ENCODE data around the gene LRP1.

The LRP1 gene

GRCh38 chr12:57196956-57197355, 68.7 kb downstream of the LRP1 start:
- no peak for DNase-seq

- no peak for DNase-seq
Measured at GRCh38 chr12:57198329-57198728, 70.0 kb downstream of the LRP1 start.

GRCh38 chr12:57199191-57199590, 70.9 kb downstream of the LRP1 start:
- no peak for DNase-seq

- DNase-seq = no peak
Measured at GRCh38 chr12:57200497-57200896, 72.2 kb downstream of the LRP1 start.

GRCh38 chr12:57201219-57201618, 72.9 kb downstream of the LRP1 start:
- no peak for DNase-seq

- no peak for DNase-seq
Measured at GRCh38 chr12:57201631-57202030, 73.3 kb downstream of the LRP1 start.

- DNase-seq = no peak
Measured at GRCh38 chr12:57202321-57202720, 74.0 kb downstream of the LRP1 start.

GRCh38 chr12:57203201-57203600, 74.9 kb downstream of the LRP1 start:
- DNase-seq = no peak

GRCh38 chr12:57203791-57204190, 75.5 kb downstream of the LRP1 start:
- no peak for DNase-seq

GRCh38 chr12:57204454-57204853, 76.2 kb downstream of the LRP1 start:
- no peak for DNase-seq

- DNase-seq = no peak
Measured at GRCh38 chr12:57205186-57205585, 76.9 kb downstream of the LRP1 start.

GRCh38 chr12:57205931-57206330, 77.6 kb downstream of the LRP1 start:
- no peak for DNase-seq

- DNase-seq = no peak
Measured at GRCh38 chr12:57207731-57208630, 79.7 kb downstream of the LRP1 start.

- no peak for DNase-seq
Measured at GRCh38 chr12:57208631-57209282, 80.5 kb downstream of the LRP1 start.

GRCh38 chr12:57209916-57210315, 81.6 kb downstream of the LRP1 start:
- no peak for DNase-seq

GRCh38 chr12:57210461-57210860, 82.2 kb downstream of the LRP1 start:
- DNase-seq = no peak

- no peak for DNase-seq
Measured at GRCh38 chr12:57210926-57211692, 82.8 kb downstream of the LRP1 start.

GRCh38 chr12:57211791-57212700, 83.8 kb downstream of the LRP1 start:
- no peak for DNase-seq

- no peak for DNase-seq
Measured at GRCh38 chr12:57212701-57213057, 84.4 kb downstream of the LRP1 start.

GRCh38 chr12:57213058-57213715, 84.9 kb downstream of the LRP1 start:
- peak; percentile 91 for DNase-seq

GRCh38 chr12:57213763-57214397, 85.6 kb downstream of the LRP1 start:
- DNase-seq = no peak
